Parathyroid adenoma (tissue), 2 donors: ENCODE data around the gene POLR1A.

Source experiments
- H2AFZ ChIP-seq: fragments of 300-600 bp; sonication (generic); one replicate; pipeline ENCODE4 v1.7.0; 2017; ENCODE audit warnings: antibody characterized with exemption, mild to moderate bottlenecking
- H3K27ac ChIP-seq: fragments of 300-600 bp; sonication (generic); one replicate; pipeline ENCODE4 v1.7.0; 2017
- H3K27me3 ChIP-seq: fragments of 300-600 bp; sonication (generic); one replicate; pipeline ENCODE4 v1.7.0; 2017; ENCODE audit warnings: low read length; ENCODE audit not compliant: control insufficient read depth, insufficient read depth
- H3K36me3 ChIP-seq: fragments of 300-600 bp; sonication (generic); one replicate; pipeline ENCODE4 v1.7.0; 2017; ENCODE audit warnings: low read length; ENCODE audit not compliant: control insufficient read depth, insufficient read depth
- H3K4me1 ChIP-seq: fragments of 300-600 bp; sonication (generic); one replicate; pipeline ENCODE4 v1.7.0; 2017; ENCODE audit warnings: control low read depth
- H3K4me2 ChIP-seq: fragments of 300-600 bp; sonication (generic); one replicate; pipeline ENCODE4 v1.7.0; 2017; ENCODE audit warnings: low read length
- H3K4me3 ChIP-seq: fragments of 300-600 bp; sonication (generic); one replicate; pipeline ENCODE4 v1.7.0; 2017; ENCODE audit warnings: low read depth, low read length
- H3K79me2 ChIP-seq: fragments of 300-600 bp; sonication (generic); one replicate; pipeline ENCODE4 v1.7.0; 2017; ENCODE audit warnings: control low read depth
- H3K9ac ChIP-seq: fragments of 300-600 bp; sonication (generic); one replicate; pipeline ENCODE4 v1.7.0; 2017; ENCODE audit warnings: mild to moderate bottlenecking
- H3K9me3 ChIP-seq: fragments of 300-600 bp; sonication (generic); one replicate; pipeline ENCODE4 v1.7.0; 2017; ENCODE audit warnings: low read length; ENCODE audit not compliant: control insufficient read depth
- TF ChIP-seq, protein P1 (sequence below): fragments of 300-600 bp; sonication (generic); IDR thresholded peaks from one replicate; pipeline ENCODE4 v1.7.0; 2017; ENCODE audit warnings: antibody characterized with exemption, mild to moderate bottlenecking
- donor health status: primary hyperparathyroidism.

The POLR1A gene

DNA sequence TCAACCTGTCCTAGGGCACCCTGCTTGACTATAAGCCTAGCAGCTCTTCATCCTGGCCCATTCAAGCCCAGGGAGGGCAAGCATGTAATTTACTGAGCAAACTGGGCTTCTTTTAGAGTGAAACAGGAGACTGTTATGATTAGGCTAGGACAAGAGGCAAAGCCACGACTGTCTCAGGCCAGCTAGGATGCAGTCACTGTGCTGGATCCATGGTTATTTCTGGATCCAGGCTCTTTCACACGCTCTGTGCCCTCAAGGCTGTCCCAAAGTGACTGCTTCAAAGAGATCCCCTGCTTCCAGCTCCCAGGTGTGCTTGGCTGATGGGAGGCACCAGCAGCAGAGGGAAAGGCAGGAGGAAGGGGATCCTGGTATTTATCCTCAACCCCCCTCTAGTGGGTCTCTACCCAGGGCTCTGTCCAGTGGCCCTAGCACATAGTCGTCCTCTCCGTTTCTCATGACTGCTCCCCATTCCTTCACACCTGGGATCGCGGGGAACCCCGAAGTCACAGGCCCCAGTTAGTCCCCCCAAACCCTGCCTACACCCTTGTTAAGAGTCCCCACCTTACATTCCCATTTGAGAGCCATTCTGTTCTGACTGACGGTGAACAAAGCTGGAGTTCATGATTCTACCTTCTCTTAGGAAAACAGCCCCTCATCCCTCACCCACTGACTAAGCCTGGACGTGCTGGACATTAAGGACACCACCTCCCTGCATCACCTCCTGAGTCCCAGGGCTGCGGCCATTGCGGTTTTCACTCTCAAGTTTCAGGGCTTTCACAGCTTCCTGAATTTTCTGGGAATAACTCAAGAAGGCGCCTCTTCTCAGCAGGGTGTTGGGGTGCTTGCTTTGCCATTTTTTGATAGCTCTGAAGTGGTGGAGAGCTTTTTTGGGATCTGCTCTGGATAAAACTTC, 63.2 kb downstream of the POLR1A start:
- H2AFZ ChIP-seq = no peak overlapping the region
- no peaks in the 10 kb centered on the region for H3K27me3 ChIP-seq
- no peak overlapping the region for H3K4me3 ChIP-seq
- H3K4me2 ChIP-seq = no peak overlapping the region
- TF ChIP-seq, protein P1, sequence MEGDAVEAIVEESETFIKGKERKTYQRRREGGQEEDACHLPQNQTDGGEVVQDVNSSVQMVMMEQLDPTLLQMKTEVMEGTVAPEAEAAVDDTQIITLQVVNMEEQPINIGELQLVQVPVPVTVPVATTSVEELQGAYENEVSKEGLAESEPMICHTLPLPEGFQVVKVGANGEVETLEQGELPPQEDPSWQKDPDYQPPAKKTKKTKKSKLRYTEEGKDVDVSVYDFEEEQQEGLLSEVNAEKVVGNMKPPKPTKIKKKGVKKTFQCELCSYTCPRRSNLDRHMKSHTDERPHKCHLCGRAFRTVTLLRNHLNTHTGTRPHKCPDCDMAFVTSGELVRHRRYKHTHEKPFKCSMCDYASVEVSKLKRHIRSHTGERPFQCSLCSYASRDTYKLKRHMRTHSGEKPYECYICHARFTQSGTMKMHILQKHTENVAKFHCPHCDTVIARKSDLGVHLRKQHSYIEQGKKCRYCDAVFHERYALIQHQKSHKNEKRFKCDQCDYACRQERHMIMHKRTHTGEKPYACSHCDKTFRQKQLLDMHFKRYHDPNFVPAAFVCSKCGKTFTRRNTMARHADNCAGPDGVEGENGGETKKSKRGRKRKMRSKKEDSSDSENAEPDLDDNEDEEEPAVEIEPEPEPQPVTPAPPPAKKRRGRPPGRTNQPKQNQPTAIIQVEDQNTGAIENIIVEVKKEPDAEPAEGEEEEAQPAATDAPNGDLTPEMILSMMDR = no peak
- H3K79me2 ChIP-seq = no peaks in the 10 kb centered on the region
- H3K9ac ChIP-seq = no peak overlapping the region
- no peaks in the 10 kb centered on the region for H3K36me3 ChIP-seq
- no peaks in the 10 kb centered on the region for H3K9me3 ChIP-seq
- no peaks in the 10 kb centered on the region for H3K4me1 ChIP-seq
- H3K27ac ChIP-seq = no peak overlapping the region

DNA sequence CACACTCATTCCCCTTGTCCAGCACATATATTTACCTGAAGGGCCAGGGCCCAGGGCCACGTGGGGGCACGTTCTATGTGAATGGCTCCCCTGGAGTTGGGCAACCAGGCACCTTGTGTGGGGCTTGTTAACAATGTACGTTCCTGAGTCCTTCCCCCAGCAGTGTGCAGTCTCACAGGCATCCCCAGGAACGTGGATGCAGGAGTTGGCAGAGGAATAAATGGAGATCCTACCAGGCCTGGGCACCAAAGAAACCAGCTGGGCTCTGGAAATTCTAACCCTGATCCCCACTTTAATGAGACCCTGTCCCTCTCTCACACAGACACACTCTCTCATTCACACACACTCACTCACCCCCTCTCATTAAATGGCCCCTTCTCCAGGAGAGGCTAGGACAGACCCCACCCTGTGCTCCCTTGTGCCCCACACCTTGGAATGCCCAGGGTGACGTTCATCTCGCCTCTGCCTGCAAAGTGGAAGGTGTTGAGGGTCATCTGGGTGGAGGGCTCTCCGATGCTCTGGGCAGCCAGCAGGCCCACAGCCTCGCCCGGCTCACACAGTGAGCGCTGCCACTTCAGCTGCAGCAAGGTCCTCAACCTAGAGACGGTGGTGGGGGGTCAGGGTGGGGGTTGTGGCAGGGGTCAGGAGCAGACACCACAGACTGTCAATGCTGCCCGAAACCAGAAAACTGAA, 65.6 kb downstream of the POLR1A start:
- Histone ChIP-seq H2AFZ (no peak overlapping the region), H3K36me3 (no peaks in the 10 kb centered on the region), H3K9ac (no peak overlapping the region), H3K27ac (no peak overlapping the region), H3K9me3 (no peaks in the 10 kb centered on the region), H3K27me3 (no peaks in the 10 kb centered on the region), H3K4me3 (no peak overlapping the region), H3K4me1 (no peaks in the 10 kb centered on the region), H3K79me2 (no peaks in the 10 kb centered on the region), H3K4me2 (no peak overlapping the region)
- TF ChIP-seq, protein P1 = no peak

DNA sequence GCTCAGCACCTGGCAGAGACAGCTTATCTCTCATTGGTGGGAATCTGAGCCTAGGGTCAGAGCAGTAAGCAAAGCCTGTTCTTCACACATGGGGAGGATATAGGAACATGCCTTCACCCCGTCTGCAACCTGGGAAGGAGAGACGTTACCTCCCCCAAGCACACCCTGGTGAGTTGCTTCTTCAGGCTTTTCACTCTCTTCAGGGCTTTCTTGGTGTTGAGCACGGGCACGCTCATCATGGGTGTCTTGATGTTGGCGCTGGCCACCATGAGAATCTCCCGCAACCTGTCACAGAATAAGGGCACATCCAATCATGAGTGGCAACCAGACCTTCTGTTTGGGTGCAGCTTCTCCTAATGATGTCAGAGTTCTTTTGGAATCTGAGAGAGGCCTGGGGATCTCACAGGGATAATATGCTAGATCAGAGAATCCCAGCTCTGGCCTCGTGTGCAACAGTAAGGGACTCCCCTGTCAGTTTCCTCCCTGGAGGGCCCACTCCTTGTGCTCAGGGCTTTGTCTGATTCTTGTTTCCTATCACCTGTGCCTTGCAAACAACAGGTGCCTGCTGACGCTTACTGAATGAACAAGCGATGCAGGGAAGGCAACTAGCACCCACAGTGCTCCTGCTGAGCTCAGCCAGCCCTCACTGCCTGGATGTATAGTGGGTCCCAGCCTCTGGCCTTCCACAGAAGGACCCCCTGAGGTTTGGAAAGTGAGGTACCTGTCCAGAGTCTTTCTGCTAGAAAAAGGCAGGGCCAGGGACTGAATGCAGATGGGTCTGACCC, 66.3 kb downstream of the POLR1A start:
- Histone ChIP-seq H3K27me3 (no peaks in the 10 kb centered on the region), H3K27ac (no peak overlapping the region), H2AFZ (no peak overlapping the region), H3K9me3 (no peaks in the 10 kb centered on the region), H3K79me2 (no peaks in the 10 kb centered on the region), H3K9ac (no peak overlapping the region), H3K36me3 (no peaks in the 10 kb centered on the region), H3K4me2 (no peak overlapping the region), H3K4me3 (no peak overlapping the region), H3K4me1 (no peaks in the 10 kb centered on the region)
- TF ChIP-seq, protein P1 = no peak

DNA sequence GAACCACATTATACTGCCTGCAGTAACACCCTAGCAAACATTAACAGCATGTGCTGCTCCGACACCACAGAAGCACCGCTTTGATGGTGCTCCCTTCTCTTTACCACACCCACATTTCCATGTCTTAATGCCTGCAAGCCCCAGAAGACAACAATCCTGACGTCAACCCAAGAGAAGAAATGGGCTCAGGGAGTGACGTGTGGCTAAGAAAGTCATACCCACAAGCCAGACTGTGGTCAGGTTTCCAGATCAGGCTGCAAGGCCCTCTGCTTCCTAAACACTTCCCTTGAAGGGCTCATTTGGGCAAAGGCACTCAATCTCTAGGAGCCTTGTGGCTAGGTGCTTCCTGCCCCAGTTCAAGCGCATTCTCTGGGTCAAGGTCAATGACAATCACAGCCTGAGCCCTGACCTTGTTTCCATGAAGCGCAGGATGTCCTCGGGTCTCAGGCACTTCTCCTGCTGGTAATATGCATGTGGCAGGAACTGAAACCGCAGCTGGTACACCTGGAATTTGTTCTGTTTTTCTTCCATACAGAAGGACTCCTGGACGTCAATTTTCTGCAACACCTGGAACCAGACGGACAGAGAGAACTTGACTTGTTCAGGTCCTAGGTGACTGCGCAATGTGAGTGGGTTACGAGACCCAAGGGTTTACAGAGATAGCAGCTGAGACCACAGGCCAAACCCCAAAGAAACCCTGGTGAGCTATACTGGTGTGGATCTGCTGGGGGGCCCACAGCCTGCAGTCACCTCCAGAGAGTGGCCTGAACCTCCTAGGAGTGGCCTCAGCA, 67.2 kb downstream of the POLR1A start:
- Histone ChIP-seq H3K4me3 (no peak overlapping the region), H2AFZ (no peak overlapping the region), H3K4me2 (no peak overlapping the region), H3K36me3 (no peaks in the 10 kb centered on the region), H3K9ac (no peak overlapping the region), H3K79me2 (no peaks in the 10 kb centered on the region), H3K4me1 (no peaks in the 10 kb centered on the region), H3K9me3 (no peaks in the 10 kb centered on the region), H3K27me3 (no peaks in the 10 kb centered on the region), H3K27ac (no peak overlapping the region)
- TF ChIP-seq, protein P1 = no peak
